Measurements from ENCODE around the gene RECQL. TPM values are rescaled to one million over a fixed set of nuclear protein-coding genes. Genes with fewer than 3 reads are reported as not detected.

RECQL gene
- total RNA-seq, 2 experiments from 2014 or later, result 11.1 to 16.0 TPM

DNA sequence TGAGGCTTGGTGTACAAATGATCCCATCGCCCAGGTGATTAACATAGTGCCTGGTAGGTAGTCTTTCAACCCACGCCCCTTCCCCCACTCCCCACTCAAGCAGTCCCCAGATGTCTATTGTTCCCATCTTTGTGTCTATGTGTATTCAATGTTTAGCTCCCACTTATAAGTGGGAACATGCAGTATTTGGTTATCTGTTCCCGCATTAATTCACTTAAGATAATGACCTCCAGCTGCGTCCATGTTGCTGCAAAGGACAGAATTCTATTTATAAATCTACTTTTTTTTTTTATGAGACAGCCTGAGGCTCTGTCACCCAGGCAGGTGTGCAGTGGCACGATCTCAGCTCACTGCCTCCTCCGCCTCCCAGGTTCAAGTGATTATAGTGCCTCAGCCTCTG is 40.3 kb upstream of the RECQL start:
- H3K9me3 Mint-ChIP-seq, result no peaks in the 10 kb centered on the region
- DNase-seq (no peak), ATAC-seq (ENCODE audit: poor library complexity) (no peak)
- no peak overlapping the region for H3K4me3 Mint-ChIP-seq
- POLR2A ChIA-PET, result no interaction called here
- no peaks in the 10 kb centered on the region for H3K4me1 Mint-ChIP-seq (ENCODE audit: low read depth)
- H3K9me3 ChIP-seq (ENCODE audit: control insufficient read depth in 1 of 2, insufficient read depth in 1 of 2, low read length in 2 of 2), result no peaks in the 10 kb centered on the region
- H3K27ac ChIP-seq (ENCODE audit: low read depth in 1 of 2, low read length in 2 of 2), result no peak overlapping the region
- H3K27me3 Mint-ChIP-seq, result no peaks in the 10 kb centered on the region
- H3K36me3 ChIP-seq (ENCODE audit: insufficient read depth, low read length), result no peaks in the 10 kb centered on the region
- H3K4me3 ChIP-seq (ENCODE audit: low read length), result no peak overlapping the region
- CTCF ChIA-PET, result no interaction called here
- TF ChIP-seq, protein P1, sequence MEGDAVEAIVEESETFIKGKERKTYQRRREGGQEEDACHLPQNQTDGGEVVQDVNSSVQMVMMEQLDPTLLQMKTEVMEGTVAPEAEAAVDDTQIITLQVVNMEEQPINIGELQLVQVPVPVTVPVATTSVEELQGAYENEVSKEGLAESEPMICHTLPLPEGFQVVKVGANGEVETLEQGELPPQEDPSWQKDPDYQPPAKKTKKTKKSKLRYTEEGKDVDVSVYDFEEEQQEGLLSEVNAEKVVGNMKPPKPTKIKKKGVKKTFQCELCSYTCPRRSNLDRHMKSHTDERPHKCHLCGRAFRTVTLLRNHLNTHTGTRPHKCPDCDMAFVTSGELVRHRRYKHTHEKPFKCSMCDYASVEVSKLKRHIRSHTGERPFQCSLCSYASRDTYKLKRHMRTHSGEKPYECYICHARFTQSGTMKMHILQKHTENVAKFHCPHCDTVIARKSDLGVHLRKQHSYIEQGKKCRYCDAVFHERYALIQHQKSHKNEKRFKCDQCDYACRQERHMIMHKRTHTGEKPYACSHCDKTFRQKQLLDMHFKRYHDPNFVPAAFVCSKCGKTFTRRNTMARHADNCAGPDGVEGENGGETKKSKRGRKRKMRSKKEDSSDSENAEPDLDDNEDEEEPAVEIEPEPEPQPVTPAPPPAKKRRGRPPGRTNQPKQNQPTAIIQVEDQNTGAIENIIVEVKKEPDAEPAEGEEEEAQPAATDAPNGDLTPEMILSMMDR (IDR thresholded peaks at IDR 0.05), result no peak
- H3K27ac Mint-ChIP-seq, result no peak overlapping the region
- no peaks in the 10 kb centered on the region for H3K4me1 ChIP-seq (ENCODE audit: insufficient read depth, low read length)
- H3K27me3 ChIP-seq (ENCODE audit: control insufficient read depth in 1 of 2, insufficient read depth in 2 of 2, low read length in 2 of 2), result no peaks in the 10 kb centered on the region
- H3K36me3 Mint-ChIP-seq (ENCODE audit: low read depth), result no peaks in the 10 kb centered on the region
- intact Hi-C loops (cut with DNase I, micrococcal nuclease), result no loop called here

DNA sequence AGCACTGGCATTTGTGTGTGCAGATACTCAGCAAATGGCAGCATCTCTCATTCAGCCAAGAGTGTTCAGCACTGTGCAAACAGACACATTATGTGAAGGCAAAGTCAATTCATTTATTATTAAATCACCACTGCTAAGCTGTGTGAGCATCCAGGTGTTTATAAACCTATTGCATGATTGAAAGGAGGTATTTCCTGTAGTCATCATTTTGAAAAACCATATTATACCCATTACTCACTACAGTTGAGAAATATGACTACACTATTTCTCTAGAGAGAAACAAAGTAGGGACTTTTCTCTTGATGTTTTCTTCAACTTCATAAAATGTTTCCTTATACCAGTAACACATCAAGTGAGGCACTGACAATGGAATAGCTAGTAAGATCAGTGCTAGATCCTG is 38.4 kb upstream of the RECQL start:
- Mint-ChIP-seq H3K27ac (no peak overlapping the region), H3K9me3 (no peaks in the 10 kb centered on the region), H3K4me3 (no peak overlapping the region), H3K36me3 (ENCODE audit: low read depth) (no peaks in the 10 kb centered on the region), H3K27me3 (peaks cover 4% of the 10 kb centered on the region), H3K4me1 (ENCODE audit: low read depth) (no peaks in the 10 kb centered on the region)
- Histone ChIP-seq H3K27me3 (ENCODE audit: control insufficient read depth in 1 of 2, insufficient read depth in 2 of 2, low read length in 2 of 2) (no peaks in the 10 kb centered on the region), H3K4me1 (ENCODE audit: insufficient read depth, low read length) (no peaks in the 10 kb centered on the region), H3K9me3 (ENCODE audit: control insufficient read depth in 1 of 2, insufficient read depth in 1 of 2, low read length in 2 of 2) (no peaks in the 10 kb centered on the region), H3K36me3 (ENCODE audit: insufficient read depth, low read length) (no peaks in the 10 kb centered on the region), H3K4me3 (ENCODE audit: low read length) (no peak overlapping the region), H3K27ac (ENCODE audit: low read depth in 1 of 2, low read length in 2 of 2) (no peak overlapping the region)
- TF ChIP-seq, protein P1 (IDR thresholded peaks at IDR 0.05), result no peak
- DNase-seq (no peak), ATAC-seq (ENCODE audit: poor library complexity) (no peak)
- intact Hi-C loops (cut with DNase I, micrococcal nuclease), result no loop called here
- POLR2A ChIA-PET, result no interaction called here
- CTCF ChIA-PET, result interaction anchor here (1.4 kb wide), 1 partner anchor 12 kb away, joined by 4 read pairs; no protein-coding TSS in a partner anchor

DNA sequence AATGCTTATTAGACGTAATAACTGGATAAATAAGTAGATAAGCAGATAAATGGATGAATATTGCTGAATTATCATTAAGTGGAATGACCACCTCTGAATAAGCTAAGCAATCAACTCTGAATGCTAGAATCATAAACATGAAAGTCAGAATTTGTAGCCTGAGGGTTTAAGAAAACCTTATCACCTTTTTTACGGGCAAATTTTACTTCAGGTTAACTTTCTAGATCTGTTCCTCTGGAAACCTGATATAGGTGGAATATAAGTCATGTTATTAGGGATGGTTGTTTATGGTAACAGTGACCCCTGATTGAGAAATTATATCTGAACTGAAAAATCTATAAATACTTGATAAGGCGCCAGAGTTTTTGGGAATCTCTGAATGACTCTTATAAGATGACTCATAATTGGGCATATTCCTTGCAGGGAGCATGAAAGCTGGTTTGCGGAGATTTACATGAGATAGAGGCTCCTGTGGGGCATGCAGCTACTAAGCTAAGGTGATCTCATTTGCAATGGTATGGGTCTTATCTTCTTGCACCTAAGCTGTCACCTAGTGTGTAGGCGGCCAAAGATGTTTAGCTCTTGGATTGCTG is 36.7 kb upstream of the RECQL start:
- Mint-ChIP-seq H3K9me3 (no peaks in the 10 kb centered on the region), H3K4me1 (ENCODE audit: low read depth) (no peaks in the 10 kb centered on the region), H3K4me3 (no peak overlapping the region), H3K27me3 (peaks cover 11% of the 10 kb centered on the region), H3K36me3 (ENCODE audit: low read depth) (no peaks in the 10 kb centered on the region), H3K27ac (no peak overlapping the region)
- Histone ChIP-seq H3K27me3 (ENCODE audit: control insufficient read depth in 1 of 2, insufficient read depth in 2 of 2, low read length in 2 of 2) (peaks cover under 1 to 2% of the 10 kb centered on the region in 2 experiments), H3K36me3 (ENCODE audit: insufficient read depth, low read length) (no peaks in the 10 kb centered on the region), H3K4me1 (ENCODE audit: insufficient read depth, low read length) (no peaks in the 10 kb centered on the region), H3K9me3 (ENCODE audit: control insufficient read depth in 1 of 2, insufficient read depth in 1 of 2, low read length in 2 of 2) (no peaks in the 10 kb centered on the region), H3K27ac (ENCODE audit: low read depth in 1 of 2, low read length in 2 of 2) (no peak overlapping the region), H3K4me3 (ENCODE audit: low read length) (no peak overlapping the region)
- ChIA-PET POLR2A (no interaction called here), CTCF (interaction anchor here (1.4 kb wide), 1 partner anchor 11 kb away, joined by 4 read pairs; no protein-coding TSS in a partner anchor)
- TF ChIP-seq, protein P1 (IDR thresholded peaks at IDR 0.05), result no peak
- no peak for ATAC-seq (ENCODE audit: poor library complexity)
- intact Hi-C loops (cut with DNase I, micrococcal nuclease), result no loop called here
- no peak for DNase-seq

Data from CD4-positive, alpha-beta T cell (primary cell).